ENCODE measurements around the gene KLF15. TPM values are rescaled to one million over a fixed set of nuclear protein-coding genes. Genes with fewer than 3 reads are reported as not detected.

Gene KLF15
- total RNA-seq, 1 donor from 2014 or later, result 25.3 TPM

DNA sequence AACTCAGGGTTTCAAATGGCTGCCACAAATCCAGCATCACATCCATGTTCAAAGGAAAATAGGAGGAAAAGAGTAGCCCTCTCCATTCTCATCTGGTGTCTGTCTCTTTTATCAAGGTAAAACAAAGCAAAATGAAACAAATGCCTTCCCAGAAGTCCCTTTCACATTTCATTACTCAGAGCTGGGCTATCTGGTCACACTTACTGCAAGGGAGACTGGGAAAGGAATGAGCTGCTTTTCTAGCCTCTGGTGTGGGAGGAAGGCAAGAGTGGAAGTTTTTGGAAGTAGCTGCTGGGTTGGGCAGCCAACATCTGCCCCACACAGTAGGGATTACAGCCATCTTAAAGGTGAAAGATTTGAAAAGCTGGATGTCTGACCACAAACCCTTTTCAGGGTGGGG is 51.8 kb downstream of the KLF15 start:
- H3K4me1 ChIP-seq, result no peaks in the 10 kb centered on the region
- TF ChIP-seq, protein P1, sequence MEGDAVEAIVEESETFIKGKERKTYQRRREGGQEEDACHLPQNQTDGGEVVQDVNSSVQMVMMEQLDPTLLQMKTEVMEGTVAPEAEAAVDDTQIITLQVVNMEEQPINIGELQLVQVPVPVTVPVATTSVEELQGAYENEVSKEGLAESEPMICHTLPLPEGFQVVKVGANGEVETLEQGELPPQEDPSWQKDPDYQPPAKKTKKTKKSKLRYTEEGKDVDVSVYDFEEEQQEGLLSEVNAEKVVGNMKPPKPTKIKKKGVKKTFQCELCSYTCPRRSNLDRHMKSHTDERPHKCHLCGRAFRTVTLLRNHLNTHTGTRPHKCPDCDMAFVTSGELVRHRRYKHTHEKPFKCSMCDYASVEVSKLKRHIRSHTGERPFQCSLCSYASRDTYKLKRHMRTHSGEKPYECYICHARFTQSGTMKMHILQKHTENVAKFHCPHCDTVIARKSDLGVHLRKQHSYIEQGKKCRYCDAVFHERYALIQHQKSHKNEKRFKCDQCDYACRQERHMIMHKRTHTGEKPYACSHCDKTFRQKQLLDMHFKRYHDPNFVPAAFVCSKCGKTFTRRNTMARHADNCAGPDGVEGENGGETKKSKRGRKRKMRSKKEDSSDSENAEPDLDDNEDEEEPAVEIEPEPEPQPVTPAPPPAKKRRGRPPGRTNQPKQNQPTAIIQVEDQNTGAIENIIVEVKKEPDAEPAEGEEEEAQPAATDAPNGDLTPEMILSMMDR (IDR thresholded peaks at IDR 0.05), result no peak
- TF ChIP-seq POLR2A (IDR thresholded peaks at IDR 0.05) (no peak), POLR2AphosphoS5 (IDR thresholded peaks at IDR 0.05; ENCODE audit: insufficient read depth in 1 of 2, low read depth in 1 of 2) (no peak)
- H3K27ac ChIP-seq, result no peak overlapping the region
- intact Hi-C loops (cut with DNase I), result no loop called here
- no peak for DNase-seq (ENCODE audit: extremely low spot score in 2 of 2)
- no peaks in the 10 kb centered on the region for H3K27me3 ChIP-seq
- H3K9me3 ChIP-seq, result no peaks in the 10 kb centered on the region
- H3K36me3 ChIP-seq, result no peaks in the 10 kb centered on the region
- no peak overlapping the region for H3K4me3 ChIP-seq

DNA sequence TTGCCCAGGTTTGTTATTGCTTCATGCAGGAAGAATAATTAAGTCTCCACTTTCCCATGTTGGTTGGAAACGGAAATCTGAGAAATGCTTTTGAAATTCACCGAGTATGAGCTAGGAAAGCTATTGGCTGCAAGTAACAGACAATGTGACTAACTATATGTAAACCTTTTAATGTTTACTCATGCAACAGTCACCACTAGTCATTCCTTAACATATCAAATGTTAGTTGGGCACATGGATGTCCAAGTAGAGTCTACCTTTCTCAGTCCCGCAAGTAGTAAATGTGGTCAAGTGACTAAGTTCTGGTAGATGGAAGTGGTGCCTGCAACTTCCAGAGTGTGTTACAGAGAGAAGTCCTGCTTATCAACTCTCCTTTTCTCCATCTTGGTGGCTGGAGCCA is 52.5 kb downstream of the KLF15 start:
- peak in 1 of 2 donors; percentile 29 for DNase-seq (ENCODE audit: extremely low spot score in 2 of 2)
- Histone ChIP-seq H3K36me3 (no peaks in the 10 kb centered on the region), H3K27me3 (no peaks in the 10 kb centered on the region), H3K4me1 (no peaks in the 10 kb centered on the region), H3K9me3 (no peaks in the 10 kb centered on the region), H3K4me3 (no peak overlapping the region), H3K27ac (no peak overlapping the region)
- intact Hi-C loops (cut with DNase I), result no loop called here
- TF ChIP-seq POLR2A (IDR thresholded peaks at IDR 0.05) (no peak), POLR2AphosphoS5 (IDR thresholded peaks at IDR 0.05; ENCODE audit: insufficient read depth in 1 of 2, low read depth in 1 of 2) (no peak)
- TF ChIP-seq, protein P1 (IDR thresholded peaks at IDR 0.05), result no peak

DNA sequence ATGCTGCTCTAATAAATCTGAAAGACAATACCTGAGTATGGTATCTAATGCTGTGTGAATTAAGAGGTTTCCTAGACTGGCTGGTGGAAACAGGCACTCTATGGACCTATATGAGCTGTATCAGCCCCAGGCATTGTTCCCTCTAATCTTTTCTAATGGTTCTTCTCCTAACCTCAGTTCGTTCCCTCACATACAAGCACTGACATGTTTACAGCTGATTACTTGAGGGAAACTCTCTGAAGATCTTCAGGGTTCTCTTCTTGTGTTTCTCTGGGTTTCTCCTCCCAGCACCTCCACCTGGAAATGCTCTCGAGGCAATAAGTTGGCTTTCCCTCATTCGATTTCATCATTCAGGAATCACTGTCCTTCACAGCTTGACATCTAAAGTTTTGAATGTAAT is 52.9 kb downstream of the KLF15 start:
- Histone ChIP-seq H3K4me3 (no peak overlapping the region), H3K27ac (no peak overlapping the region), H3K27me3 (no peaks in the 10 kb centered on the region), H3K9me3 (no peaks in the 10 kb centered on the region), H3K36me3 (no peaks in the 10 kb centered on the region), H3K4me1 (no peaks in the 10 kb centered on the region)
- TF ChIP-seq POLR2A (IDR thresholded peaks at IDR 0.05) (no peak), POLR2AphosphoS5 (IDR thresholded peaks at IDR 0.05; ENCODE audit: insufficient read depth in 1 of 2, low read depth in 1 of 2) (no peak)
- TF ChIP-seq, protein P1 (IDR thresholded peaks at IDR 0.05), result no peak
- intact Hi-C loops (cut with DNase I), result no loop called here
- DNase-seq (ENCODE audit: extremely low spot score in 2 of 2), result peak in 1 of 2 donors; percentile 22

DNA sequence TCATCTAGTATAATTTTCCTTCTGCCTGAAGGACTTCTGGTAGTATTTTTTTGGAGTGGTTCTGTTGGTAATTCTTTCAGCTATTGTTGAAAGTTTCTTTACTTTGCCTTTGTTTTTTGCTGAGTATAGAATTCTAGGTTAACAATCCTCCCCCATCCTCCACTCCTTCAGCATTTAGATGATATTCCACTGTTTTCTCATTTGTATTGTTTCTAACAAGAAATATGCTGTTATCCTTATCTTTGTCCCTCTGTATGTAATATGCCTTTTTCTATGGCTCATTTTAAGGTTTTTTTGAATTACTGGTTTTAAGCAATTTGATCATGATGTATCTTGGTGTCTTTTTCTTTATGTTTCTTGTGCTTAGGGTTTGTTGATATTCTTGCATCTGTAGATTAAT is 53.9 kb downstream of the KLF15 start:
- TF ChIP-seq POLR2A (IDR thresholded peaks at IDR 0.05) (no peak), POLR2AphosphoS5 (IDR thresholded peaks at IDR 0.05; ENCODE audit: insufficient read depth in 1 of 2, low read depth in 1 of 2) (no peak)
- TF ChIP-seq, protein P1 (IDR thresholded peaks at IDR 0.05), result no peak
- Histone ChIP-seq H3K27ac (no peak overlapping the region), H3K27me3 (no peaks in the 10 kb centered on the region), H3K4me1 (no peaks in the 10 kb centered on the region), H3K36me3 (no peaks in the 10 kb centered on the region), H3K9me3 (no peaks in the 10 kb centered on the region), H3K4me3 (no peak overlapping the region)
- intact Hi-C loops (cut with DNase I), result no loop called here
- no peak for DNase-seq (ENCODE audit: extremely low spot score in 2 of 2)

DNA sequence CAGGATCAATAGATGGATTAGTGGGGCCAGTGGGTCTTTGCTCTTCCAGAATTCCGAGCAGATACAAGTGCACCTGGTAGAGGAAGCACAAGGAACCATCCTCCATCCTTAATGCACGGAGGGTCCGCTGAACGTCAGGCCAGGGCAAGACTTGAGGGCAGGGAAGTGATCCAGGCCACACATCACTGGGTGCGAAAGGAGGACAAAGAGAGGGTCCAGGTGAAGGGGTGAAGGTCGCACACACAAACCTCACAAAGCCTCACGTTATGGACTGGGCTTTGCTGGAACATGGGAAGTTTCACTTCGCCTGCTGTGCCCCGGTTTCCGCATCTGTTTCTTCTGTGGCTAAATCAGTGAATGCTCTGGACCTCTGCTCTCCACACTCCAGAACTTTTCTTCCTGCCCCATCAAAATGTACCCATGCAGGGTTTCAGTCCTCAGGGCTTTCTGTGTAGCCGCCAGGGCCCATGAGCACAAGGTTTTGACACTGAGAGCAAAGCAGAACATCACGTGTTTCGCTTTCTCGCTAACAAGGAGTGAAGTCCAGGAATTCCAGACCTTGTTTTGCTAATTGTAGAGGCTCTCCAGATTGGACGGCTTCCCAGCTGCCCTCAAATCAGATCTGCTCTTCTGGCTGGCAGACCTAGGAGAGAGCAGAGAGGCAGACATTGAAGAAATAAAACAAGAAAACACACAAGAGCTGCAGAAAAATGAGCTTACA is 56.3 kb downstream of the KLF15 start:
- DNase-seq (ENCODE audit: extremely low spot score in 2 of 2), result peak in 1 of 2 donors; percentile 40
- no peak for TF ChIP-seq POLR2A (IDR thresholded peaks at IDR 0.05)
- TF ChIP-seq, protein P1 (IDR thresholded peaks at IDR 0.05), result no peak
- no peak for TF ChIP-seq POLR2AphosphoS5 (IDR thresholded peaks at IDR 0.05; ENCODE audit: insufficient read depth in 1 of 2, low read depth in 1 of 2)
- Histone ChIP-seq H3K27me3 (no peaks in the 10 kb centered on the region), H3K4me1 (no peaks in the 10 kb centered on the region), H3K4me3 (no peak overlapping the region), H3K27ac (no peak overlapping the region), H3K36me3 (no peaks in the 10 kb centered on the region), H3K9me3 (no peaks in the 10 kb centered on the region)
- intact Hi-C loops (cut with DNase I), result no loop called here

Data from vagina (tissue), 2 donors.